DOHH2 (cell line): ENCODE data around the gene CYB5B.

Source experiments
- H3F3A ChIP-seq: fragments of 200-600 bp; sonication (generic), shearing (Covaris generic); 2 replicates; pipeline ENCODE4 v1.6.0; 2016; ENCODE audit warnings: antibody characterized with exemption, mild to moderate bottlenecking; ENCODE audit not compliant: control insufficient read depth, insufficient read depth
- H3K27ac ChIP-seq: fragments of 200-600 bp; sonication (generic); 2 replicates; pipeline ENCODE4 v1.5.1; 2014; ENCODE audit warnings: low read depth, mild to moderate bottlenecking, low read length, moderate library complexity
- H3K27me3 ChIP-seq: fragments of 200-600 bp; sonication (generic); 2 replicates; pipeline ENCODE4 v1.6.1; 2014; ENCODE audit warnings: mild to moderate bottlenecking, low read length, mixed read lengths; ENCODE audit not compliant: control insufficient read depth
- H3K36me3 ChIP-seq: fragments of 200-600 bp; sonication (generic); 2 replicates; pipeline ENCODE4 v1.6.1; 2014; ENCODE audit warnings: mild to moderate bottlenecking, low read length, moderate library complexity, mixed read lengths; ENCODE audit not compliant: control insufficient read depth
- H3K4me1 ChIP-seq: fragments of 200-600 bp; sonication (generic); 2 replicates; pipeline ENCODE4 v1.6.1; 2014; ENCODE audit warnings: mild to moderate bottlenecking, low read length, mixed read lengths; ENCODE audit not compliant: control insufficient read depth
- H3K4me2 ChIP-seq: fragments of 200-600 bp; sonication (generic); 2 replicates; pipeline ENCODE4 v1.6.0; 2014; ENCODE audit warnings: mild to moderate bottlenecking, low read length, moderate library complexity
- H3K4me3 ChIP-seq: fragments of 200-600 bp; sonication (generic); 2 replicates; pipeline ENCODE4 v1.5.1; 2014; ENCODE audit warnings: mild to moderate bottlenecking, low read length, mixed read lengths
- H3K79me2 ChIP-seq: fragments of 200-600 bp; sonication (generic); 2 replicates; pipeline ENCODE4 v1.6.1; 2014; ENCODE audit warnings: mild to moderate bottlenecking, low read length, mixed read lengths; ENCODE audit not compliant: control insufficient read depth
- H3K9me2 ChIP-seq: fragments of 200-600 bp; sonication (generic); replicated peaks from 2 replicates; pipeline ENCODE4 v1.6.1; 2014; ENCODE audit warnings: mild to moderate bottlenecking, low read length, mixed read lengths; ENCODE audit not compliant: control insufficient read depth
- H3K9me3 ChIP-seq: fragments of 200-600 bp; sonication (generic); 2 replicates; pipeline ENCODE4 v1.6.1; 2014; ENCODE audit warnings: antibody characterized with exemption, low read length, mixed read lengths; ENCODE audit not compliant: control insufficient read depth, insufficient read depth
- H4K20me1 ChIP-seq: fragments of 200-600 bp; sonication (generic); 2 replicates; pipeline ENCODE4 v1.6.0; 2014; ENCODE audit warnings: low read depth, mild to moderate bottlenecking, antibody characterized with exemption, low read length, moderate library complexity; ENCODE audit not compliant: control insufficient read depth, insufficient read depth
- CTCF ChIP-seq: fragments of 200-600 bp; sonication (generic); IDR thresholded peaks from one replicate; pipeline ENCODE4 v1.5.1; 2014; ENCODE audit warnings: antibody characterized with exemption, mild to moderate bottlenecking, low read depth, low read length; ENCODE audit not compliant: poor library complexity, severe bottlenecking
- EZH2phosphoT487 ChIP-seq: fragments of 200-600 bp; sonication (generic); IDR thresholded peaks from 2 replicates; pipeline ENCODE4 v1.6.1; 2017; ENCODE audit warnings: borderline replicate concordance, mild to moderate bottlenecking, antibody characterized with exemption, low read length, moderate library complexity, mixed read lengths

Gene CYB5B

GRCh38 chr16:69435977-69436820 lies 11.8 kb downstream of the CYB5B start:
- H3K9me3 ChIP-seq, result no peaks in the 10 kb centered on the region
- H3K36me3 ChIP-seq, result peaks cover 72% of the 10 kb centered on the region
- no peaks in the 10 kb centered on the region for H3K9me2 ChIP-seq
- H3K27ac ChIP-seq, result no peak overlapping the region
- H3K79me2 ChIP-seq, result peaks cover 98% of the 10 kb centered on the region
- no peaks in the 10 kb centered on the region; the same call in 1 of the 2 replicates for H3F3A ChIP-seq
- TF ChIP-seq EZH2phosphoT487 (no peak), CTCF (no peak)
- H3K4me3 ChIP-seq, result no peak overlapping the region
- no peak overlapping the region for H3K4me2 ChIP-seq
- H3K27me3 ChIP-seq, result no peaks in the 10 kb centered on the region
- peaks cover 26% of the 10 kb centered on the region for H3K4me1 ChIP-seq
- peaks cover 16% of the 10 kb centered on the region; the same call in 1 of the 2 replicates for H4K20me1 ChIP-seq

- peaks cover 16% of the 10 kb centered on the region; the same call in 1 of the 2 replicates for H4K20me1 ChIP-seq
- no peak overlapping the region for H3K4me2 ChIP-seq
- TF ChIP-seq EZH2phosphoT487, result no peak
- no peak for TF ChIP-seq CTCF
- no peaks in the 10 kb centered on the region; the same call in 1 of the 2 replicates for H3F3A ChIP-seq
- H3K9me2 ChIP-seq, result no peaks in the 10 kb centered on the region
- no peak overlapping the region for H3K27ac ChIP-seq
- H3K36me3 ChIP-seq, result peaks cover 68% of the 10 kb centered on the region
- no peaks in the 10 kb centered on the region for H3K27me3 ChIP-seq
- H3K4me3 ChIP-seq, result no peak overlapping the region
- H3K4me1 ChIP-seq, result peaks cover 26% of the 10 kb centered on the region
- H3K79me2 ChIP-seq, result peaks cover 98% of the 10 kb centered on the region
- no peaks in the 10 kb centered on the region for H3K9me3 ChIP-seq
Observed at GRCh38 chr16:69436896-69437295, 12.5 kb downstream of the CYB5B start.

GRCh38 chr16:69438465-69438864 lies 14.0 kb downstream of the CYB5B start:
- H3K9me3 ChIP-seq, result no peaks in the 10 kb centered on the region
- no peaks in the 10 kb centered on the region; the same call in 1 of the 2 replicates for H3F3A ChIP-seq
- peaks cover 33% of the 10 kb centered on the region for H3K4me1 ChIP-seq
- no peak overlapping the region for H3K4me2 ChIP-seq
- H3K27me3 ChIP-seq, result no peaks in the 10 kb centered on the region
- peaks cover 15% of the 10 kb centered on the region; the same call in 1 of the 2 replicates for H4K20me1 ChIP-seq
- TF ChIP-seq CTCF (no peak), EZH2phosphoT487 (no peak)
- H3K36me3 ChIP-seq, result peaks cover 61% of the 10 kb centered on the region
- no peak overlapping the region for H3K4me3 ChIP-seq
- no peaks in the 10 kb centered on the region for H3K9me2 ChIP-seq
- H3K27ac ChIP-seq, result no peak overlapping the region
- H3K79me2 ChIP-seq, result peaks cover 98% of the 10 kb centered on the region
